HG03432 (cell line): ENCODE measurements around the gene LAMTOR3.
"Not testable (repeated sequence)": the region's sequence is repeated elsewhere in the genome, so short reads cannot be mapped to it uniquely, and the experiment has no call there.

ENCODE experiments used
- ATAC-seq: cut with Tn5 transposase; IDR thresholded peaks from one replicate; pipeline ENCODE4 v1.9.1; 2021; ENCODE audit warnings: mild to moderate bottlenecking, moderate library complexity; ENCODE audit not compliant: unreplicated experiment

Gene LAMTOR3

DNA sequence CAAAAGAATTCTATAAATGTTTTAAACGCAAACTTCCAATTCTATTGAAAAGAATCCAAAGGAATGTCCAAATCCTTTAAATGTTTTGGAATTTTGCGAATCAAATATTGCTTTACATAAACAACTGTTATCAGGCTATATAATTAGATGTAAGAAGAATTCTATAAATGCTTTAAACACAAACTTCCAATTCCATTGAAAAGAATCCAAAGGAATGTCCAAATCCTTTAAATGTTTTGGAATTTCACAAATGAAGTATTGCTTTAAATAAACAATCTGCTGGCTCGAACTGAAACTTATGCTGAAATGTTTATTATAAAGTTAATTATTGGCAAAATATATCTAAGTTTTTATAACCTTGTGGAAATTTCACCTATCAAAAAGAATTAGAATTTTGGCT, 61.5 kb downstream of the LAMTOR3 start:
- ATAC-seq, result no peak

DNA sequence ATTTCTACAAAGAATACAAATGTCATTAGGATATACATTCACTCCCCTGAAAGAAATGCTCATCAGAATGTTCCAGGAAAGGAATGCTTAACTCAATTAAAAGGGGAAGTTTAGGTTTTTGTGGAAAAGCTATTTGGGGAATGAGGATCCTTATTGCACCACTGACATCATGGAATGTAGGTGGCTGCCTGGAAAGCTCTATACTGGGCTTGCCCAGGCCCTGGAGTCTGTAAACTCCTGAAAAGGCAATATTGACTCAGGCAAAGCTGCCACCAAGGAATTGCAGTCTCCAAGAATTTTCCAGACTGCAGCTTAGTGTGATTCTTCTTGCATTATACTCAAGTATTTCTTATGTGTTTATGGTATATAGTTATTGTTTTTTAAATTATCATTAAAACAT, 61.9 kb downstream of the LAMTOR3 start:
- ATAC-seq, result no peak

DNA sequence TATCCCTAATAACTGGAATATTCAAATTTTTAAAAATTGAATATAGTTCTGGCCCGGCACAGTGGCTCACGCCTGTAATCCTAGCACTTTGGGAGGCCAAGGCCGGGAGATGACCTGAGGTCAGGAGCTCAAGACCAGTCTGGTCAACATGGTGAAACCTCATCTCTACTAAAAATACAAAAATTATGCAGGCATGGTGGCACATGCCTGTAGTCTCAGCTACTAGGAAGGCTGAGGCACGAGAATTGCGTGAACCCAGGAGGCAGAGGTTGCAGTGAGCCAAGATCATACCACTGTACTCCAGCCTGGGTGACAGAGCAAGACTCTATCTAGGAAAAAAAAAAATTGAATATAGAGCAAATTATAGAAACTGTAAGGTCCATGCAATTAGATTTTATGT, 64.2 kb downstream of the LAMTOR3 start:
- ATAC-seq, result not testable (repeated sequence)

DNA sequence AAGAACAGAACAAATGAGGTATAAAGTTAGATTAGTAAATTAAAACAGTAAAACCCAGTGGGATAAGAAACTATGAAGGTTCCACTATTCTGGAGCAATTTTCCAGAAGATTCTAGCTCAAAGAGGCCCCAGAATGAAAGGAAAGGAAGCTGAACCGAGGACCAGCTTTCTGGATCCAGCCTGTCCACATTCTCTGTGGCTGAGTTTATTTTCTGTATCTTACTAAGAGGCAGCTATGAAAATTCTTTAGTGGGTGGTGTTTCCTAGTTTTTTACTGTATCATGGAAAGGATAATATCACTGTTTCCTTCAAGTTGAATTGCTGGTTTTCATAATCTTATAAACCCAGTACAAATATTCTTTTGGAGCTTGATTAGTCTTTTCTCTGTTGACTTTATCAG, 65.8 kb downstream of the LAMTOR3 start:
- ATAC-seq, result no peak
